Upper lobe of left lung (tissue), 4 donors: ENCODE data around the gene ATP7A.

Experiments
- POLR2A ChIP-seq, 4 donors: fragments of 450-650 bp; IDR thresholded peaks; one replicate each; pipeline ENCODE4 v1.5.1; 2016 to 2017; ENCODE audit warnings: antibody characterized with exemption in 4 of 4, mild to moderate bottlenecking in 2 of 4
- TF ChIP-seq, protein P1 (sequence below), 6 experiments: fragments of 450-650 bp in 4 of 6; fragments of 200-600 bp in 2 of 6; sonication (generic) in 2 of 6; IDR thresholded peaks; one replicate each; pipeline ENCODE4 v1.5.1; 2016 to 2019; ENCODE audit warnings: antibody characterized with exemption in 6 of 6

DNA sequence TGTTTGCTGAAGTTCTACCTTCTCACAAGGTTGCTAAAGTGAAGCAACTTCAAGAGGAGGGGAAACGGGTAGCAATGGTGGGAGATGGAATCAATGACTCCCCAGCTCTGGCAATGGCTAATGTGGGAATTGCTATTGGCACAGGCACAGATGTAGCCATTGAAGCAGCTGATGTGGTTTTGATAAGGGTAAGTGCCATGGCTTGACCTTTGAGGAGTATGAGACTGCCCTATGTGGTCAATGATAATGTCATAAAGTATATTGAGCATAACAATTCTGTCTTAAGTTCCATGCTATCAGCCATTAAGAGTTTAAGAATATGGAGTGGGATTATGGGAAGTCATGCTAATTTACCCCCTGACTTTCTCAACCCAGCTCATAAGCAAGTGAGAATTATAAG, 132.1 kb downstream of the ATP7A start:
- TF ChIP-seq, protein P1, sequence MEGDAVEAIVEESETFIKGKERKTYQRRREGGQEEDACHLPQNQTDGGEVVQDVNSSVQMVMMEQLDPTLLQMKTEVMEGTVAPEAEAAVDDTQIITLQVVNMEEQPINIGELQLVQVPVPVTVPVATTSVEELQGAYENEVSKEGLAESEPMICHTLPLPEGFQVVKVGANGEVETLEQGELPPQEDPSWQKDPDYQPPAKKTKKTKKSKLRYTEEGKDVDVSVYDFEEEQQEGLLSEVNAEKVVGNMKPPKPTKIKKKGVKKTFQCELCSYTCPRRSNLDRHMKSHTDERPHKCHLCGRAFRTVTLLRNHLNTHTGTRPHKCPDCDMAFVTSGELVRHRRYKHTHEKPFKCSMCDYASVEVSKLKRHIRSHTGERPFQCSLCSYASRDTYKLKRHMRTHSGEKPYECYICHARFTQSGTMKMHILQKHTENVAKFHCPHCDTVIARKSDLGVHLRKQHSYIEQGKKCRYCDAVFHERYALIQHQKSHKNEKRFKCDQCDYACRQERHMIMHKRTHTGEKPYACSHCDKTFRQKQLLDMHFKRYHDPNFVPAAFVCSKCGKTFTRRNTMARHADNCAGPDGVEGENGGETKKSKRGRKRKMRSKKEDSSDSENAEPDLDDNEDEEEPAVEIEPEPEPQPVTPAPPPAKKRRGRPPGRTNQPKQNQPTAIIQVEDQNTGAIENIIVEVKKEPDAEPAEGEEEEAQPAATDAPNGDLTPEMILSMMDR (IDR thresholded peaks at IDR 0.05): no peak
- TF ChIP-seq POLR2A (IDR thresholded peaks at IDR 0.05): no peak
